Ramos (cell line): ENCODE measurements around the gene CETN3.

Experiments
- in situ Hi-C: fragments of 300-500 bp; cut with MboI; formaldehyde crosslinking; loops from one replicate; pipeline ENCODE4 v1.14.3; 2022; ENCODE audit warnings: low sequenced_read_pairs; ENCODE audit not compliant: unreplicated experiment

Gene CETN3

GRCh38 chr5:90342576-90342975 is 67.0 kb downstream of the CETN3 start:
- in situ Hi-C loops, result no loop called here
